ENCODE data around the gene GZMH.

GZMH gene

GRCh38 chr14:24634158-24634557 lies 24.7 kb upstream of the GZMH start, which contains the start of gene GZMB:
GZMB (minus strand) TSS chr14:24634190; CDS start chr14:24634160, 30 bp downstream.
- Histone ChIP-seq H4K91ac (ENCODE audit: low read depth, low read length) (no peak within 1 kb of the TSS), H3K27me3 (ENCODE audit: insufficient read depth, low read length) (no peaks in the 10 kb centered on the region), H4K12ac (ENCODE audit: low read depth, low read length) (no peak within 1 kb of the TSS), H2BK5ac (ENCODE audit: low read depth, low read length, poor library complexity) (no peak within 1 kb of the TSS), H2AK5ac (ENCODE audit: low read length) (no peak within 1 kb of the TSS), H3K18ac (ENCODE audit: low read length) (no peak within 1 kb of the TSS), H3K4ac (ENCODE audit: low read depth, low read length) (no peak within 1 kb of the TSS), H3K4me1 (ENCODE audit: control insufficient read depth in 1 of 2, insufficient read depth in 2 of 2, low read length in 2 of 2) (no peaks in the 10 kb centered on the region), H4K8ac (ENCODE audit: low read depth, low read length) (no peak within 1 kb of the TSS), H3K9me3 (ENCODE audit: insufficient read depth, low read depth, low read length) (peaks cover 41% of the 10 kb centered on the region), H3K27ac (ENCODE audit: low read depth, low read length) (no peak within 1 kb of the TSS), H3K4me2 (ENCODE audit: low read length) (no peak within 1 kb of the TSS), H2BK12ac (ENCODE audit: low read length) (no peak within 1 kb of the TSS), H3K79me1 (ENCODE audit: low read length) (no peaks in the 10 kb centered on the region), H2BK120ac (ENCODE audit: insufficient read depth, low read length, poor library complexity) (no peak within 1 kb of the TSS), H3K14ac (ENCODE audit: low read length) (no peak within 1 kb of the TSS), H3K9ac (ENCODE audit: low read length) (no peak within 1 kb of the TSS), H3K23ac (ENCODE audit: low read length) (no peak within 1 kb of the TSS), H3K36me3 (ENCODE audit: control insufficient read depth in 1 of 2, insufficient read depth in 2 of 2, low read length in 2 of 2) (no peaks in the 10 kb centered on the region), H2AFZ (ENCODE audit: insufficient read depth, low read length, poor library complexity) (no peak within 1 kb of the TSS), H3K79me2 (ENCODE audit: control insufficient read depth, insufficient read depth, low read length, poor library complexity) (no peaks in the 10 kb centered on the region), H3K4me3 (ENCODE audit: low read depth, low read length) (no peak within 1 kb of the TSS)
- DNase-seq: no peak
- no CpG with 5 or more reads among the region's 2 CpGs for WGBS (ENCODE audit: extremely low coverage, insufficient coverage, insufficient read length)

DNA sequence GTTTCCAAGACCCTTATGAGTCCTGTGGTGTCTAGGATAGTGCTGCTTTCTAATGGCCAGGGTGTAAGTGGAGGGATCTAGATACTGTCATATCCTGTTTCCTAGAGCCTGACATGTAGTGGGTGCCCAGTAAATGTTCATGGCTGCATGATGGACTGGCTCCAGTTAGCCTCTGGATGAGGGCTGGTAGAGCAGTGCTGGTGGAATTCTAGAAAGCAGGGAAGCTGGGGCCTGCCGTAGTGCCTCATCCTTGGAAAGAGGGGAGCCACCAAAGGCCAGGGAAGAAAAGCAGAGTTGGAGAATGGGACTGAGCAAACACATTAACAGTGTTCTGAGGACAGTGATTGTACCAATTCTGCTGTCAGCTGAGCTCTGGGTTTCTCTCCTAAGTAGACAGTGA lies 23.9 kb upstream of the GZMH start:
- Histone ChIP-seq H2AFZ (ENCODE audit: insufficient read depth, low read length, poor library complexity) (no peak overlapping the region), H2BK5ac (ENCODE audit: low read depth, low read length, poor library complexity) (no peak overlapping the region), H3K9ac (ENCODE audit: low read length) (no peak overlapping the region), H4K91ac (ENCODE audit: low read depth, low read length) (no peak overlapping the region), H3K18ac (ENCODE audit: low read length) (no peak overlapping the region), H3K27me3 (ENCODE audit: insufficient read depth, low read length) (no peaks in the 10 kb centered on the region), H4K12ac (ENCODE audit: low read depth, low read length) (no peak overlapping the region), H4K8ac (ENCODE audit: low read depth, low read length) (no peak overlapping the region), H2BK12ac (ENCODE audit: low read length) (no peak overlapping the region), H3K4me2 (ENCODE audit: low read length) (no peak overlapping the region), H2AK5ac (ENCODE audit: low read length) (no peak overlapping the region), H2BK120ac (ENCODE audit: insufficient read depth, low read length, poor library complexity) (no peak overlapping the region), H3K9me3 (ENCODE audit: insufficient read depth, low read depth, low read length) (peaks cover 40% of the 10 kb centered on the region), H3K79me1 (ENCODE audit: low read length) (no peaks in the 10 kb centered on the region), H3K4me1 (ENCODE audit: control insufficient read depth in 1 of 2, insufficient read depth in 2 of 2, low read length in 2 of 2) (no peaks in the 10 kb centered on the region), H3K27ac (ENCODE audit: low read depth, low read length) (no peak overlapping the region), H3K23ac (ENCODE audit: low read length) (no peak overlapping the region), H3K36me3 (ENCODE audit: control insufficient read depth in 1 of 2, insufficient read depth in 2 of 2, low read length in 2 of 2) (no peaks in the 10 kb centered on the region), H3K4ac (ENCODE audit: low read depth, low read length) (no peak overlapping the region), H3K79me2 (ENCODE audit: control insufficient read depth, insufficient read depth, low read length, poor library complexity) (no peaks in the 10 kb centered on the region), H3K14ac (ENCODE audit: low read length) (no peak overlapping the region), H3K4me3 (ENCODE audit: low read depth, low read length) (no peak overlapping the region)
- no CpG with 5 or more reads among the region's 1 CpG for WGBS (ENCODE audit: extremely low coverage, insufficient coverage, insufficient read length)
- no peak for DNase-seq

DNA sequence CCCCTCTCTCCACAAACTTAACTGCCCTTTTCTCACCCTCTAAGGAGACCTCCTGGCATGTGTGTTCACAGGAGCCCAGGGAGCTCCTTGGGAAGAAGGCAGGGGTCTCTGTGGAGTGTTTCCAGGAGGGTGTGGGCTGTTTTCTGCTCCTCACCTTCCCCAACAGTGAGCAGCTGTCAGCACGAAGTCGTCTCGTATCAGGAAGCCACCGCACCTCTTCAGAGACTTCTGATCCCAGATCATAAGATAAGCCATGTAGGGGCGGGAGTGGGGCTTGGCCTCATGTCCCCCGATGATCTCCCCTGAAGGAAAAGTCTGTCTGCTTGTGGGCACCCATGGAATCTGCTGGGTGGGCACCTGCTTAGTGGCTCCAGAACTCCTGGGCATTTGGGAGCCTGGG lies 23.3 kb upstream of the GZMH start:
- no peak overlapping the region for H4K8ac ChIP-seq (ENCODE audit: low read depth, low read length)
- H3K79me1 ChIP-seq (ENCODE audit: low read length): no peaks in the 10 kb centered on the region
- H3K9ac ChIP-seq (ENCODE audit: low read length): no peak overlapping the region
- H3K4me3 ChIP-seq (ENCODE audit: low read depth, low read length): no peak overlapping the region
- H4K91ac ChIP-seq (ENCODE audit: low read depth, low read length): no peak overlapping the region
- H2BK5ac ChIP-seq (ENCODE audit: low read depth, low read length, poor library complexity): no peak overlapping the region
- no peak overlapping the region for H2AK5ac ChIP-seq (ENCODE audit: low read length)
- no CpG with 5 or more reads among the region's 6 CpGs for WGBS (ENCODE audit: extremely low coverage, insufficient coverage, insufficient read length)
- no peak for DNase-seq
- no peak overlapping the region for H2BK120ac ChIP-seq (ENCODE audit: insufficient read depth, low read length, poor library complexity)
- no peak overlapping the region for H3K27ac ChIP-seq (ENCODE audit: low read depth, low read length)
- no peaks in the 10 kb centered on the region for H3K36me3 ChIP-seq (ENCODE audit: control insufficient read depth in 1 of 2, insufficient read depth in 2 of 2, low read length in 2 of 2)
- H3K9me3 ChIP-seq (ENCODE audit: insufficient read depth, low read depth, low read length): peaks cover 40% of the 10 kb centered on the region
- H3K4ac ChIP-seq (ENCODE audit: low read depth, low read length): no peak overlapping the region
- H3K4me2 ChIP-seq (ENCODE audit: low read length): no peak overlapping the region
- H3K27me3 ChIP-seq (ENCODE audit: insufficient read depth, low read length): no peaks in the 10 kb centered on the region
- H3K4me1 ChIP-seq (ENCODE audit: control insufficient read depth in 1 of 2, insufficient read depth in 2 of 2, low read length in 2 of 2): no peaks in the 10 kb centered on the region
- no peak overlapping the region for H3K23ac ChIP-seq (ENCODE audit: low read length)
- no peak overlapping the region for H4K12ac ChIP-seq (ENCODE audit: low read depth, low read length)
- H3K14ac ChIP-seq (ENCODE audit: low read length): no peak overlapping the region
- H3K18ac ChIP-seq (ENCODE audit: low read length): no peak overlapping the region
- no peak overlapping the region for H2AFZ ChIP-seq (ENCODE audit: insufficient read depth, low read length, poor library complexity)
- H3K79me2 ChIP-seq (ENCODE audit: control insufficient read depth, insufficient read depth, low read length, poor library complexity): no peaks in the 10 kb centered on the region
- H2BK12ac ChIP-seq (ENCODE audit: low read length): no peak overlapping the region

DNA sequence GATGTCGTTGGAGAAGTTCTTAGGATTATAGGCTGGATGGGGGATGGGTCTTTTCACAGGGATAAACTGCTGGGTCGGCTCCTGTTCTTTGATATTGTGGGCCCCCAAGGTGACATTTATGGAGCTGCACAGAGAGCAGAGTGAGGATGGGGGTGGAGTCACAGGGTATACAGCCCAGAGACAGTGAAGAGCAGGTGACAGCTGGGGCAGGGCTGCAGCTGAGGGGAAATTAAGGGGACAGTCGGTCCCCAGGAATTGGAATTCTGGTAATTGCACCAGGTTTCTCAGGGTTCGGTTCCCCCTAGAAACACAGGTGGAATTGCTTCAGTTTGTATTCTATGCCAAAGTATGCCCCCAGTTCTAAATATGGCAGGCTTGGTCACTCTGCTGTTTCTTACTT lies 22.9 kb upstream of the GZMH start:
- no peak overlapping the region for H3K4ac ChIP-seq (ENCODE audit: low read depth, low read length)
- H4K12ac ChIP-seq (ENCODE audit: low read depth, low read length): no peak overlapping the region
- no peaks in the 10 kb centered on the region for H3K79me1 ChIP-seq (ENCODE audit: low read length)
- H3K4me3 ChIP-seq (ENCODE audit: low read depth, low read length): no peak overlapping the region
- no peaks in the 10 kb centered on the region for H3K79me2 ChIP-seq (ENCODE audit: control insufficient read depth, insufficient read depth, low read length, poor library complexity)
- no peak overlapping the region for H3K9ac ChIP-seq (ENCODE audit: low read length)
- H3K14ac ChIP-seq (ENCODE audit: low read length): no peak overlapping the region
- H3K4me2 ChIP-seq (ENCODE audit: low read length): no peak overlapping the region
- no peak overlapping the region for H3K27ac ChIP-seq (ENCODE audit: low read depth, low read length)
- no CpG with 5 or more reads among the region's 4 CpGs for whole genome bisulfite sequencing (ENCODE audit: extremely low coverage, insufficient coverage, insufficient read length)
- no peak overlapping the region for H2BK120ac ChIP-seq (ENCODE audit: insufficient read depth, low read length, poor library complexity)
- H2AFZ ChIP-seq (ENCODE audit: insufficient read depth, low read length, poor library complexity): no peak overlapping the region
- no peaks in the 10 kb centered on the region for H3K36me3 ChIP-seq (ENCODE audit: control insufficient read depth in 1 of 2, insufficient read depth in 2 of 2, low read length in 2 of 2)
- H3K9me3 ChIP-seq (ENCODE audit: insufficient read depth, low read depth, low read length): peaks cover 40% of the 10 kb centered on the region
- H4K91ac ChIP-seq (ENCODE audit: low read depth, low read length): no peak overlapping the region
- no peak overlapping the region for H3K23ac ChIP-seq (ENCODE audit: low read length)
- no peak overlapping the region for H4K8ac ChIP-seq (ENCODE audit: low read depth, low read length)
- H2BK5ac ChIP-seq (ENCODE audit: low read depth, low read length, poor library complexity): no peak overlapping the region
- no peak overlapping the region for H2AK5ac ChIP-seq (ENCODE audit: low read length)
- no peak overlapping the region for H3K18ac ChIP-seq (ENCODE audit: low read length)
- no peaks in the 10 kb centered on the region for H3K27me3 ChIP-seq (ENCODE audit: insufficient read depth, low read length)
- no peak for DNase-seq
- no peak overlapping the region for H2BK12ac ChIP-seq (ENCODE audit: low read length)
- H3K4me1 ChIP-seq (ENCODE audit: control insufficient read depth in 1 of 2, insufficient read depth in 2 of 2, low read length in 2 of 2): no peaks in the 10 kb centered on the region

Data from trophoblast cell (in vitro differentiated cells and primary cell).